Lower leg skin (tissue), 3 donors: Measurements from ENCODE around the gene PRKCQ.

ENCODE experiments used
- POLR2A ChIP-seq, 2 donors: fragments of 450-650 bp; IDR thresholded peaks; one replicate each; pipeline ENCODE4 v1.6.1; 2016 to 2017; ENCODE audit warnings: antibody characterized with exemption in 2 of 2, mild to moderate bottlenecking in 1 of 2, moderate library complexity in 1 of 2
- TF ChIP-seq, protein P1 (sequence below), 3 donors: fragments of 450-650 bp; IDR thresholded peaks; one replicate each; pipeline ENCODE4 v1.5.1; 2016; ENCODE audit warnings: antibody characterized with exemption in 3 of 3, mild to moderate bottlenecking in 3 of 3, moderate library complexity in 2 of 3

DNA sequence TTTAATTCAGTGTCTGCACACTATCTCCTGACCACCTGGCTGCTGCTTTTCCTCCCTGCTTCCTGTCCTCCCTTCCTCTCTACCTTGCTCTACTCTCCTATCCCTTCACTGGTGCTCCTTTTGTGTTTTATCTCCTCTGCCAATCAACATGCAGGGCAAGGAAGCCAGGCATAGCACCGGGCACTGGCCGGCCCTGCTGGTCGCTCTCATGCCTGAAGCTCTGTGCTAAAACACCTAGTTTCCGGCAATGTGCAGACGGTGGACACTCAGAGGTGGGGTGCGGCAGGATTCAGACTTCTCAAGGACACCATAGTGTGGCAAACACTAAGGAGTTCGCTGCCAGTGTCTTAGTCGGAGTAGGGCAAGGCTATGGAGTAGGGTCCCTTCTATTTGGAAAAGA is 177.1 kb downstream of the PRKCQ start:
- TF ChIP-seq, protein P1, sequence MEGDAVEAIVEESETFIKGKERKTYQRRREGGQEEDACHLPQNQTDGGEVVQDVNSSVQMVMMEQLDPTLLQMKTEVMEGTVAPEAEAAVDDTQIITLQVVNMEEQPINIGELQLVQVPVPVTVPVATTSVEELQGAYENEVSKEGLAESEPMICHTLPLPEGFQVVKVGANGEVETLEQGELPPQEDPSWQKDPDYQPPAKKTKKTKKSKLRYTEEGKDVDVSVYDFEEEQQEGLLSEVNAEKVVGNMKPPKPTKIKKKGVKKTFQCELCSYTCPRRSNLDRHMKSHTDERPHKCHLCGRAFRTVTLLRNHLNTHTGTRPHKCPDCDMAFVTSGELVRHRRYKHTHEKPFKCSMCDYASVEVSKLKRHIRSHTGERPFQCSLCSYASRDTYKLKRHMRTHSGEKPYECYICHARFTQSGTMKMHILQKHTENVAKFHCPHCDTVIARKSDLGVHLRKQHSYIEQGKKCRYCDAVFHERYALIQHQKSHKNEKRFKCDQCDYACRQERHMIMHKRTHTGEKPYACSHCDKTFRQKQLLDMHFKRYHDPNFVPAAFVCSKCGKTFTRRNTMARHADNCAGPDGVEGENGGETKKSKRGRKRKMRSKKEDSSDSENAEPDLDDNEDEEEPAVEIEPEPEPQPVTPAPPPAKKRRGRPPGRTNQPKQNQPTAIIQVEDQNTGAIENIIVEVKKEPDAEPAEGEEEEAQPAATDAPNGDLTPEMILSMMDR (IDR thresholded peaks at IDR 0.05): no peak
- TF ChIP-seq POLR2A (IDR thresholded peaks at IDR 0.05): no peak
